IMR-90 (cell line): ENCODE measurements around the gene GOLGA8K. TPM values are rescaled to one million over a fixed set of nuclear protein-coding genes. Genes with fewer than 3 reads are reported as not detected.
"Not testable (repeated sequence)": the region's sequence is repeated elsewhere in the genome, so short reads cannot be mapped to it uniquely, and the experiment has no call there.

Experiments used
- ATAC-seq: fragments of 200-7000 bp; cut with Tn5 transposase; 2 replicates; pipeline ENCODE4 v1.9.1; 2020; ENCODE audit warnings: low read depth, mild to moderate bottlenecking, moderate library complexity
- BruUV-seq: library from RNA; stranded (reverse); fragments of 400-500 nt; replicated peaks from 2 replicates; lab custom pipeline; 2021; lab: Mats Ljungman, UMichigan
- CTCF ChIA-PET: fragments of 300-600 bp; formaldehyde crosslinking; extraction: SDS; loops from one replicate; lab custom pipeline; 2021; ENCODE audit warnings: antibody characterized with exemption; lab: Yijun Ruan, JAX
- POLR2A ChIA-PET: fragments of 300-600 bp; sonication (Branson Sonifier 250); formaldehyde crosslinking; loops from one replicate; lab custom pipeline; 2022; ENCODE audit warnings: antibody characterized with exemption; ENCODE audit not compliant: unreplicated experiment; lab: Charles Lee
- DNase-seq: peaks from one replicate; pipeline ENCODE4 v3.0.0; 2013
- H2AFZ ChIP-seq: replicated peaks from 2 replicates; pipeline ENCODE3; 2013; ENCODE audit warnings: low read length, mild to moderate bottlenecking; ENCODE audit not compliant: poor library complexity
- H2AK5ac ChIP-seq: 2 replicates; pipeline ENCODE4 v1.6.1; 2013; ENCODE audit warnings: low read depth, low read length, inconsistent platforms
- H2AK9ac ChIP-seq: replicated peaks from 2 replicates; pipeline ENCODE3; 2013; ENCODE audit warnings: mild to moderate bottlenecking, low read depth, low read length, moderate library complexity; ENCODE audit not compliant: poor library complexity
- H2BK120ac ChIP-seq: 2 replicates; pipeline ENCODE4 v1.6.1; 2013; ENCODE audit warnings: low read depth, low read length, inconsistent platforms
- H2BK15ac ChIP-seq: 3 replicates; pipeline ENCODE4 v1.6.1; 2013; ENCODE audit warnings: low read depth, low read length, inconsistent platforms
- H2BK20ac ChIP-seq: 2 replicates; pipeline ENCODE4 v1.6.1; 2013; ENCODE audit warnings: low read depth, mild to moderate bottlenecking, inconsistent platforms, low read length, moderate library complexity
- H2BK5ac ChIP-seq: 2 replicates; pipeline ENCODE4 v1.6.1; 2013; ENCODE audit warnings: mild to moderate bottlenecking, low read depth, low read length, inconsistent platforms; ENCODE audit not compliant: poor library complexity, severe bottlenecking
- H3K14ac ChIP-seq: replicated peaks from 2 replicates; pipeline ENCODE4 v1.6.1; 2013; ENCODE audit warnings: low read depth, low read length, inconsistent platforms
- H3K18ac ChIP-seq: 2 replicates; pipeline ENCODE4 v1.6.1; 2013; ENCODE audit warnings: low read depth, low read length, control low read depth
- H3K23ac ChIP-seq: 2 replicates; pipeline ENCODE4 v1.6.1; 2013; ENCODE audit warnings: low read depth, low read length, inconsistent platforms
- H3K27ac ChIP-seq: 2 replicates; pipeline ENCODE4 v1.5.1; 2013; ENCODE audit warnings: mild to moderate bottlenecking, control low read depth, low read length; ENCODE audit not compliant: insufficient read depth
- H3K27me3 ChIP-seq: 2 replicates; pipeline ENCODE4 v1.6.1; 2013; ENCODE audit warnings: low read length; ENCODE audit not compliant: control insufficient read depth, insufficient read depth
- H3K36me3 ChIP-seq: 2 replicates; pipeline ENCODE4 v1.6.1; 2013; ENCODE audit warnings: low read length, mixed read lengths; ENCODE audit not compliant: control insufficient read depth, insufficient read depth
- H3K4ac ChIP-seq: 2 replicates; pipeline ENCODE4 v1.6.1; 2013; ENCODE audit warnings: low read depth, low read length, inconsistent platforms
- H3K4me1 ChIP-seq: 2 replicates; pipeline ENCODE4 v1.6.1; 2013; ENCODE audit warnings: low read length, mixed read lengths; ENCODE audit not compliant: control insufficient read depth, insufficient read depth
- H3K4me2 ChIP-seq: 2 replicates; pipeline ENCODE4 v1.6.1; 2013; ENCODE audit warnings: low read depth, mild to moderate bottlenecking, control low read depth, low read length, moderate library complexity
- H3K4me3 ChIP-seq: 2 replicates; pipeline ENCODE4 v1.5.1; 2013; ENCODE audit warnings: low read depth, mild to moderate bottlenecking, control low read depth, low read length, moderate library complexity; ENCODE audit not compliant: insufficient read depth
- H3K56ac ChIP-seq: 2 replicates; pipeline ENCODE4 v1.6.1; 2013; ENCODE audit warnings: low read length, inconsistent platforms; ENCODE audit not compliant: insufficient read depth; ENCODE audit errors: extremely low read depth
- H3K79me1 ChIP-seq, 2 experiments: 2 replicates each; pipeline ENCODE4 v1.6.1; 2013; ENCODE audit warnings: low read length in 2 of 2, inconsistent platforms in 1 of 2, low read depth in 1 of 2
- H3K9ac ChIP-seq: 2 replicates; pipeline ENCODE4 v1.6.1; 2013; ENCODE audit warnings: low read depth, low read length, control low read depth
- H3K9me1 ChIP-seq: 2 replicates; pipeline ENCODE4 v1.6.1; 2013; ENCODE audit warnings: low read length, inconsistent platforms; ENCODE audit not compliant: insufficient read depth
- H3K9me3 ChIP-seq: 2 replicates; pipeline ENCODE4 v1.6.1; 2013; ENCODE audit warnings: low read length; ENCODE audit not compliant: control insufficient read depth, insufficient read depth
- H4K20me1 ChIP-seq: 2 replicates; pipeline ENCODE4 v1.6.1; 2013; ENCODE audit warnings: low read length, inconsistent platforms; ENCODE audit not compliant: insufficient read depth
- H4K5ac ChIP-seq: 2 replicates; pipeline ENCODE4 v1.6.1; 2013; ENCODE audit warnings: mild to moderate bottlenecking, low read depth, low read length, control low read depth
- H4K8ac ChIP-seq, 2 experiments: 2 replicates each; pipeline ENCODE4 v1.6.1; 2013; ENCODE audit warnings: low read depth in 2 of 2, low read length in 2 of 2, control low read depth in 1 of 2, inconsistent platforms in 1 of 2
- H4K91ac ChIP-seq: 2 replicates; pipeline ENCODE4 v1.6.1; 2013; ENCODE audit warnings: low read depth, low read length, inconsistent platforms; ENCODE audit not compliant: insufficient read depth
- WGBS, 2 experiments: methylation state at CpG; one replicate each; pipeline versions ENCODE4 v1.1.5 to v1.1.7; 2013; ENCODE audit warnings: missing lambda C conversion rate in 2 of 2; ENCODE audit not compliant: insufficient read length in 1 of 2; ENCODE audit errors: extremely low coverage in 2 of 2; 5-methylcytosine and 5-hydroxymethylcytosine counted together
- dilution Hi-C: fragments of 300-500 bp; cut with HindIII; formaldehyde crosslinking; loops from one replicate; pipeline ENCODE4 v1.14.3; 2018; ENCODE audit warnings: low sequenced_read_pairs; ENCODE audit not compliant: unreplicated experiment
- in situ Hi-C: fragments of 300-500 bp; cut with MboI; formaldehyde crosslinking; loops from 3 replicates; pipeline ENCODE4 v1.14.3; 2019; ENCODE audit warnings: low sequenced_read_pairs, inconsistent platforms, mixed read lengths
- intact Hi-C: fragments of 100-400 bp; cut with micrococcal nuclease; formaldehyde crosslinking; loops from 2 replicates; pipeline ENCODE4 v1.10.0; 2022
- polyA plus RNA-seq, 3 experiments: library from polyadenylated mRNA; depleted of rRNA; stranded (reverse); fragments of >200 nt; gene quantifications; 2 replicates each; pipeline ENCODE4 v1.2.3, GENCODE V29; 2012; ENCODE audit warnings: low replicate concordance in 1 of 3
- total RNA-seq: library from RNA; depleted of rRNA; stranded (reverse); fragments of >200 nt; gene quantifications from 2 replicates; pipeline ENCODE4 v1.2.3, GENCODE V29; 2012

GOLGA8K gene
- total and polyA plus RNA-seq, 2 of the 4 experiments (the other 2 are of a cell fraction), result not detected

DNA sequence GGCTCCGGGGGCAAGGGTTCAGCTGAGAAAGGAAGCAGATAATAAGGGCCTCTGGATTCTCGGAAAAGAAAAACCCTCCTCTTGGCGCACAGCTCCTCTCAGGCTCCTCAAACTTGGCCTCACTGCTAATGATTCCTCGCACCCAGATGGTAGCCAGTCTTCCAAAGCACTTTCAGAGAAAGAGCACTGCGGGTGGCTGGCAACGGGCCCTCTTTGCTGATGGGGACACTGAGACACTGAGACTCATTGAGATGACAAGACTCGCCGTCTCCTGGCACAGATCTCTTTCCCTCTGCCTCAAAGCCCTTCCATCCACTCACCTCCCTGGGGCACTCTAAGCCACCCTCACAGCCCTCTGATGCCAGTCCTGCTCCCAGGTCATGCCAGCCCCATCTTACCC is 6.6 kb downstream of the GOLGA8K start:
- H3K23ac ChIP-seq, POLR2A ChIA-PET, H3K14ac ChIP-seq, CTCF ChIA-PET, H3K56ac ChIP-seq, H2AK5ac ChIP-seq, H3K4ac ChIP-seq, H3K27me3 ChIP-seq, BruUV-seq, H3K4me2 ChIP-seq, DNase-seq, H2BK20ac ChIP-seq, H3K9me1 ChIP-seq, H2BK120ac ChIP-seq, H3K4me1 ChIP-seq, ATAC-seq, H2BK5ac ChIP-seq, H4K91ac ChIP-seq, in situ Hi-C loops, H3K36me3 ChIP-seq, intact Hi-C loops, H4K5ac ChIP-seq, dilution Hi-C loops, H3K18ac ChIP-seq, H2AK9ac ChIP-seq, H4K20me1 ChIP-seq, H3K79me1 ChIP-seq, H3K9ac ChIP-seq, H3K27ac ChIP-seq, H4K8ac ChIP-seq, H2AFZ ChIP-seq, H3K9me3 ChIP-seq, H3K4me3 ChIP-seq, H2BK15ac ChIP-seq: not testable (repeated sequence)
- WGBS, 2 experiments, result no CpG with 5 or more reads among the region's 8 CpGs

DNA sequence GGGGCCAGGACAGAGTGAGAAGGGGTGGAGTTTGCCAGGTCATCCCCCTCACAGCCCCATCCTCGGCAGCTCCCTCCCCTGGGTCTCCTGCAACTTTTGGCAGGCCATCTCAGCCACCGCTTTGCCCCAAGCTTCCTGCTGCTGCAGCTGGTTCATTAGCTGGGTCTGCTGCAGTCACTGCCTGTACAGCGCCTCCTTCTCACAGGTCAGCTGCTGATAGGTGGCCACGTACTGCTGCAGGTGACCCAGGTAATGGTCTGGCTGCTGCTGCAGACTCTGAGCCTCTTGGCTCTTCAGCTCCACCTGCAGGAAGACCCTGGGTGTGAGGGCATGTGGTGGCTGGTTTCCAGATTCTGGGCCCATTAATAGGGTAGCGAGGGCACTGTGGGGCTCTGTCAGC is 8.3 kb downstream of the GOLGA8K start:
- H3K9me1 ChIP-seq, DNase-seq, H3K4me1 ChIP-seq, H3K9ac ChIP-seq, H4K91ac ChIP-seq, H2BK5ac ChIP-seq, H4K8ac ChIP-seq, H3K56ac ChIP-seq, H3K4ac ChIP-seq, H3K27me3 ChIP-seq, in situ Hi-C loops, intact Hi-C loops, H2BK20ac ChIP-seq, H4K20me1 ChIP-seq, H2BK120ac ChIP-seq, BruUV-seq, H3K36me3 ChIP-seq, H3K27ac ChIP-seq, H3K9me3 ChIP-seq, POLR2A ChIA-PET, H4K5ac ChIP-seq, H3K4me3 ChIP-seq, H2AK5ac ChIP-seq, dilution Hi-C loops, H3K18ac ChIP-seq, H3K14ac ChIP-seq, H2BK15ac ChIP-seq, H3K79me1 ChIP-seq, H2AFZ ChIP-seq, H3K4me2 ChIP-seq, H2AK9ac ChIP-seq, ATAC-seq, CTCF ChIA-PET, H3K23ac ChIP-seq: not testable (repeated sequence)
- no CpG with 5 or more reads among the region's 5 CpGs for WGBS, 2 experiments
